ENCODE data around the gene FKBP1B.

The FKBP1B gene

DNA sequence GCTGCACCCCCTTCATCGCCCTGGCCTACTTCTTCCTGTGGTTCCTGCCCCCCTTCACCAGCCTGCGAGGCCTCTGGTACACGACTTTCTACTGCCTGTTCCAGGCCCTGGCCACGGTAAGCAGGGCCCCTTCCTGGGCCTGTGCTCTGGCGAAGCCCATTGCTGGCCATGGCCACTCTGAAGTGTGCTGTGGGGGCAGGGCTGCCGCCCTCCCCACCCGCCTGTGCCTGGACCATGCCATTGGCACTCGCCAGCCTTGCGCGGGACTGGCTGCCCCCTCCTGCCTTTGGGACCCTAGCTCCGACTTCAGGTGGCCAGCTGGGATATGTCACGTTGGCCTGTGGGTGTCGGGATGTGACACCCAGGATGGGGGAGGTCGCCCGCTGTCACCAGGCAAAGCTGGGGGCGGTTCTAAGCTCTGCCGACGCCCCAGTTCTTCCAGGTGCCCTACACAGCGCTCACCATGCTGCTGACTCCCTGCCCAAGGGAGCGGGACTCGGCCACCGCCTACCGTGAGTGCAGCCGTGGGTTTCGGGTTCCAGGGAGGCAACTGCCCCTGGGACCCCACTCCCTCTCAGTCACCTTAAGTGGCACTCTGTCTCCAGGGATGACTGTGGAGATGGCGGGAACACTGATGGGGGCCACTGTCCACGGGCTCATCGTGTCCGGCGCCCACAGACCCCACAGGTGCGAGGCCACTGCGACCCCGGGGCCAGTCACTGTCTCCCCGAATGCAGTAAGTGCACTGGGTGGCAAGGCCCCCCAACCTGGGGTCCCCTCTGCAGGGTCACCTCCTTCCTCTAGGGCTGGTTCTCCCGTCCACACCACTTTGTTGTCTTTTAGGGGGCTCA is 32.5 kb upstream of the FKBP1B start:
- peak overlapping the region; percentile 7 to 18 for H2BK12ac ChIP-seq (ENCODE audit: low read length in 2 of 2)
- 94% methylated on average over 35 of the region's 35 CpGs for WGBS

DNA sequence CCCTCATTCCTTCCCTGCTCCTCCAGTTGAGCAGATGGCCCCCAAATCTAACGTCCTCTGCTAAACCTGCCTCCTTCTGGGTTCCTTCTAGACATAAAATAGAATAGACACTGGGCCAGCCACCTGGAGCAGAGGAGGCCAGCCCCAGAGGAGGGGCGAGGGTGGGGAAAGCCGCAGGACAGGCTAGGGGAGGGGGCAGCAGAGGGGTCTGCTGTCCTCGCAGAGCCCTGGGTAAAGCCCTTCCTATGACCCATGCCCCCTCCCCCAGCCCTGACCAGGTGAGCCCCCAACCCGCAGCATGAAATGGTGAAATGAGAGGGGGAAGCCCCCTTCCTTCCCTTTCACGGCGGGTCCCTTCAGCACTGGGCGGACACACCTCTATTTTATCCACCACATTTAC is 31.8 kb upstream of the FKBP1B start:
- Histone ChIP-seq H3K36me3 (ENCODE audit: control insufficient read depth in 1 of 2, insufficient read depth in 2 of 2, low read depth in 1 of 2, low read length in 2 of 2) (peaks cover 6 to 14% of the 10 kb centered on the region in 2 experiments), H2AK5ac (ENCODE audit: low read length, severe bottlenecking) (no peak overlapping the region), H2BK12ac (ENCODE audit: low read length in 2 of 2) (peak overlapping the region in 1 of 2 experiments; percentile 2), H2AFZ (ENCODE audit: low read depth, low read length) (no peak overlapping the region), H3K9ac (ENCODE audit: low read length) (no peak overlapping the region), H3K9me3 (ENCODE audit: control insufficient read depth, low read length) (no peaks in the 10 kb centered on the region), H4K91ac (ENCODE audit: low read length) (no peak overlapping the region), H4K8ac (ENCODE audit: low read length) (no peak overlapping the region), H2BK120ac (ENCODE audit: low read depth, low read length) (no peak overlapping the region), H3K4me1 (ENCODE audit: control insufficient read depth, insufficient read depth, low read depth, low read length) (peaks cover 20% of the 10 kb centered on the region), H3K23ac (ENCODE audit: low read length in 2 of 2) (no peak overlapping the region), H3K14ac (ENCODE audit: low read length in 2 of 2) (no peak overlapping the region), H3K4ac (ENCODE audit: low read depth in 1 of 2, low read length in 2 of 2) (no peak overlapping the region), H3K79me1 (replicated peaks; ENCODE audit: low read length, poor library complexity, severe bottlenecking) (no peaks in the 10 kb centered on the region), H3K27ac (ENCODE audit: low read length, poor library complexity, severe bottlenecking) (no peak overlapping the region), H3K4me2 (ENCODE audit: low read length, poor library complexity, severe bottlenecking) (no peak overlapping the region), H3K27me3 (ENCODE audit: control insufficient read depth in 1 of 2, insufficient read depth in 1 of 2, low read length in 2 of 2) (peaks cover 0 to under 1% of the 10 kb centered on the region in 2 experiments), H3K18ac (ENCODE audit: low read depth in 1 of 2, low read length in 2 of 2) (no peak overlapping the region), H2BK15ac (ENCODE audit: low read depth, poor library complexity, severe bottlenecking) (no peak overlapping the region), H3K4me3 (ENCODE audit: insufficient read depth in 1 of 2, low read depth in 1 of 2, low read length in 2 of 2) (no peak overlapping the region), H2BK5ac (ENCODE audit: low read depth, low read length, poor library complexity, severe bottlenecking) (no peak overlapping the region)
- no peak for DNase-seq
- 84% methylated on average over 5 of the region's 8 CpGs for WGBS

More for the DNA sequence above, 32.5 kb upstream of the FKBP1B start:
- Histone ChIP-seq H3K23ac (ENCODE audit: low read length in 2 of 2) (no peak overlapping the region), H3K4me1 (ENCODE audit: control insufficient read depth, insufficient read depth, low read depth, low read length) (peaks cover 20% of the 10 kb centered on the region), H4K8ac (ENCODE audit: low read length) (peak overlapping the region; percentile 73), H3K14ac (ENCODE audit: low read length in 2 of 2) (no peak overlapping the region), H3K9me3 (ENCODE audit: control insufficient read depth, low read length) (no peaks in the 10 kb centered on the region), H3K4me2 (ENCODE audit: low read length, poor library complexity, severe bottlenecking) (no peak overlapping the region), H4K91ac (ENCODE audit: low read length) (peak overlapping the region; percentile 91), H3K18ac (ENCODE audit: low read depth in 1 of 2, low read length in 2 of 2) (peak overlapping the region in 1 of 2 experiments; percentile 64), H3K9ac (ENCODE audit: low read length) (no peak overlapping the region), H2BK5ac (ENCODE audit: low read depth, low read length, poor library complexity, severe bottlenecking) (no peak overlapping the region), H3K27ac (ENCODE audit: low read length, poor library complexity, severe bottlenecking) (no peak overlapping the region), H2AK5ac (ENCODE audit: low read length, severe bottlenecking) (no peak overlapping the region), H3K4me3 (ENCODE audit: insufficient read depth in 1 of 2, low read depth in 1 of 2, low read length in 2 of 2) (no peak overlapping the region), H3K79me1 (replicated peaks; ENCODE audit: low read length, poor library complexity, severe bottlenecking) (no peaks in the 10 kb centered on the region), H3K27me3 (ENCODE audit: control insufficient read depth in 1 of 2, insufficient read depth in 1 of 2, low read length in 2 of 2) (peaks cover 0 to 3% of the 10 kb centered on the region in 2 experiments), H3K4ac (ENCODE audit: low read depth in 1 of 2, low read length in 2 of 2) (peak overlapping the region in 1 of 2 experiments; percentile 57), H2BK120ac (ENCODE audit: low read depth, low read length) (no peak overlapping the region), H2BK15ac (ENCODE audit: low read depth, poor library complexity, severe bottlenecking) (no peak overlapping the region), H2AFZ (ENCODE audit: low read depth, low read length) (no peak overlapping the region), H3K36me3 (ENCODE audit: control insufficient read depth in 1 of 2, insufficient read depth in 2 of 2, low read depth in 1 of 2, low read length in 2 of 2) (peaks cover 0 to 8% of the 10 kb centered on the region in 2 experiments)
- DNase-seq: no peak

DNA sequence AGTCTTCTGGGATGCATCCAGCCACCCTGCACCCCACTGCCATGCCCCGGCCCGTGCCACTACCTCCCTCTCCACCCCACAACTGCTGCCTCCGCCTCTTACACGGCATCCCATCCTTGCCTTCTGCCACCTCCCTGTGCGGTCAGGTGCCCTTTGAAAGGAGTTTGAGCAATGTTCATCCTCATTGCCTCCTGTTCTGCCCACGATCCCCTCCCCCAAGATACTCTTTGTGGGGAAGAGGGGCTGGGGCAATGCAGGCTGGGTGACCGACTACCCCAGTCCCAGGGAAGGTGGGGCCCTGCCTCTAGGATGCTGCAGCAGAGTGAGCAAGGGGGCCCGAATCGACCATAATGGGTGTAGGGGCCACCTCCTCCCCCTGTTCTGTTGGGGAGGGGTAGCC is 31.3 kb upstream of the FKBP1B start:
- Histone ChIP-seq H2BK5ac (ENCODE audit: low read depth, low read length, poor library complexity, severe bottlenecking) (no peak overlapping the region), H2AFZ (ENCODE audit: low read depth, low read length) (no peak overlapping the region), H2BK15ac (ENCODE audit: low read depth, poor library complexity, severe bottlenecking) (no peak overlapping the region), H4K8ac (ENCODE audit: low read length) (no peak overlapping the region), H3K79me1 (replicated peaks; ENCODE audit: low read length, poor library complexity, severe bottlenecking) (no peaks in the 10 kb centered on the region), H3K9me3 (ENCODE audit: control insufficient read depth, low read length) (no peaks in the 10 kb centered on the region), H2AK5ac (ENCODE audit: low read length, severe bottlenecking) (no peak overlapping the region), H3K4me1 (ENCODE audit: control insufficient read depth, insufficient read depth, low read depth, low read length) (peaks cover 20% of the 10 kb centered on the region), H3K23ac (ENCODE audit: low read length in 2 of 2) (no peak overlapping the region), H3K4me3 (ENCODE audit: insufficient read depth in 1 of 2, low read depth in 1 of 2, low read length in 2 of 2) (no peak overlapping the region), H2BK12ac (ENCODE audit: low read length in 2 of 2) (no peak overlapping the region), H3K9ac (ENCODE audit: low read length) (no peak overlapping the region), H3K27ac (ENCODE audit: low read length, poor library complexity, severe bottlenecking) (no peak overlapping the region), H3K4me2 (ENCODE audit: low read length, poor library complexity, severe bottlenecking) (no peak overlapping the region), H3K27me3 (ENCODE audit: control insufficient read depth in 1 of 2, insufficient read depth in 1 of 2, low read length in 2 of 2) (no peaks in the 10 kb centered on the region), H3K4ac (ENCODE audit: low read depth in 1 of 2, low read length in 2 of 2) (no peak overlapping the region), H2BK120ac (ENCODE audit: low read depth, low read length) (no peak overlapping the region), H3K36me3 (ENCODE audit: control insufficient read depth in 1 of 2, insufficient read depth in 2 of 2, low read depth in 1 of 2, low read length in 2 of 2) (peaks cover 9 to 19% of the 10 kb centered on the region in 2 experiments), H3K18ac (ENCODE audit: low read depth in 1 of 2, low read length in 2 of 2) (no peak overlapping the region), H4K91ac (ENCODE audit: low read length) (no peak overlapping the region), H3K14ac (ENCODE audit: low read length in 2 of 2) (no peak overlapping the region)
- 90% methylated on average over 6 of the region's 9 CpGs for WGBS
- no peak for DNase-seq

DNA sequence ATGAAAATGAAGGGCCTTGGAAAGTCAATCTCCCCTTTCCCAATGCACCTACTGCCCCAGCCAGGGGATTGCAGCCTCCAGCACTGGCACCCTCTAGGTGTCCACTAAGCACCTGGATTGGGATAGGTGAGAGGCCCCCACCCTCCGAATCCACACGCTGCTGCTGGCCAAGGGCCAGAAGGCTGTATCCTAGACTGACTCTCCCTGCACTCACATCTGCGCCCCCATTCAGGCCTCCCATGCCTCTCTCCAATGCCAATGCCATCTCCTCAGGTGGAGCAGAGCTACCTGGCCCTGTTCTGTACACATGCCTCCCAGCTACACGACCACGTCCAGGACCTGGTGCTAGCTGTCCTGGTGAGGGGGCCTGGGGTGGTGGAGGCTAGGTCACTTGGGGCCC is 29.8 kb upstream of the FKBP1B start:
- Histone ChIP-seq H4K91ac (ENCODE audit: low read length) (no peak overlapping the region), H3K4ac (ENCODE audit: low read depth in 1 of 2, low read length in 2 of 2) (no peak overlapping the region), H3K14ac (ENCODE audit: low read length in 2 of 2) (no peak overlapping the region), H4K8ac (ENCODE audit: low read length) (no peak overlapping the region), H3K9me3 (ENCODE audit: control insufficient read depth, low read length) (no peaks in the 10 kb centered on the region), H3K18ac (ENCODE audit: low read depth in 1 of 2, low read length in 2 of 2) (no peak overlapping the region), H2BK120ac (ENCODE audit: low read depth, low read length) (no peak overlapping the region), H3K23ac (ENCODE audit: low read length in 2 of 2) (no peak overlapping the region), H2AFZ (ENCODE audit: low read depth, low read length) (no peak overlapping the region), H2AK5ac (ENCODE audit: low read length, severe bottlenecking) (no peak overlapping the region), H3K4me3 (ENCODE audit: insufficient read depth in 1 of 2, low read depth in 1 of 2, low read length in 2 of 2) (no peak overlapping the region), H3K36me3 (ENCODE audit: control insufficient read depth in 1 of 2, insufficient read depth in 2 of 2, low read depth in 1 of 2, low read length in 2 of 2) (peaks cover 9 to 33% of the 10 kb centered on the region in 2 experiments), H3K9ac (ENCODE audit: low read length) (no peak overlapping the region), H2BK15ac (ENCODE audit: low read depth, poor library complexity, severe bottlenecking) (peak overlapping the region; percentile 54), H3K79me1 (replicated peaks; ENCODE audit: low read length, poor library complexity, severe bottlenecking) (peaks cover 4% of the 10 kb centered on the region), H3K4me2 (ENCODE audit: low read length, poor library complexity, severe bottlenecking) (no peak overlapping the region), H3K4me1 (ENCODE audit: control insufficient read depth, insufficient read depth, low read depth, low read length) (peaks cover 27% of the 10 kb centered on the region), H2BK5ac (ENCODE audit: low read depth, low read length, poor library complexity, severe bottlenecking) (no peak overlapping the region), H3K27me3 (ENCODE audit: control insufficient read depth in 1 of 2, insufficient read depth in 1 of 2, low read length in 2 of 2) (no peaks in the 10 kb centered on the region), H2BK12ac (ENCODE audit: low read length in 2 of 2) (no peak overlapping the region), H3K27ac (ENCODE audit: low read length, poor library complexity, severe bottlenecking) (no peak overlapping the region)
- no peak for DNase-seq
- WGBS: 92% methylated on average over 5 of the region's 5 CpGs
